SU-DHL-6 (cell line): Measurements from ENCODE around the gene WDR4.

ENCODE experiments used
- H2AFZ ChIP-seq: fragments of 200-600 bp; sonication (generic); 2 replicates; pipeline ENCODE4 v1.6.1; 2014; ENCODE audit warnings: low read depth, mild to moderate bottlenecking, moderate library complexity, mixed read lengths, antibody characterized with exemption, low read length; ENCODE audit not compliant: severe bottlenecking
- H3F3A ChIP-seq: fragments of 200-600 bp; shearing (Covaris generic); 2 replicates; pipeline ENCODE4 v1.6.0; 2016; ENCODE audit warnings: antibody characterized with exemption, mild to moderate bottlenecking; ENCODE audit not compliant: insufficient read depth
- H3K27ac ChIP-seq: fragments of 200-600 bp; sonication (generic); 2 replicates; pipeline ENCODE4 v1.5.1; 2016; ENCODE audit warnings: low read depth, mild to moderate bottlenecking, low read length, moderate library complexity, mixed read lengths
- H3K27me3 ChIP-seq: fragments of 200-600 bp; sonication (generic), shearing (Covaris generic); 2 replicates; pipeline ENCODE4 v1.6.0; 2014; ENCODE audit warnings: mild to moderate bottlenecking, low read length
- H3K36me3 ChIP-seq: fragments of 200-600 bp; sonication (generic); 2 replicates; pipeline ENCODE4 v1.6.1; 2014; ENCODE audit warnings: mild to moderate bottlenecking, low read length, mixed read lengths
- H3K4me2 ChIP-seq: fragments of 300-600, 200-600 bp; shearing (Covaris generic), sonication (generic); 2 replicates; pipeline ENCODE4 v1.6.0; 2014; ENCODE audit warnings: low read length, low read depth, mild to moderate bottlenecking; ENCODE audit not compliant: poor library complexity, severe bottlenecking
- H3K4me3 ChIP-seq: fragments of 200-600 bp; sonication (generic); 2 replicates; pipeline ENCODE4 v1.5.1; 2014; ENCODE audit warnings: antibody characterized with exemption, low read length, mild to moderate bottlenecking, mixed read lengths; ENCODE audit not compliant: insufficient read depth, poor library complexity, severe bottlenecking
- H3K79me2 ChIP-seq: fragments of 200-600 bp; sonication (generic); 2 replicates; pipeline ENCODE4 v1.6.1; 2014; ENCODE audit warnings: mild to moderate bottlenecking, low read length, moderate library complexity; ENCODE audit not compliant: insufficient read depth
- H3K9ac ChIP-seq: fragments of 200-600 bp; sonication (generic); 2 replicates; pipeline ENCODE4 v1.7.0; 2014; ENCODE audit warnings: mild to moderate bottlenecking, low read length
- H3K9me2 ChIP-seq: fragments of 200-600 bp; sonication (generic); replicated peaks from 2 replicates; pipeline ENCODE4 v1.6.1; 2014; ENCODE audit warnings: low read length; ENCODE audit not compliant: insufficient read depth
- H3K9me3 ChIP-seq: fragments of 200-600 bp; sonication (generic); 2 replicates; pipeline ENCODE4 v1.6.1; 2014; ENCODE audit warnings: low read length, mixed read lengths; ENCODE audit not compliant: insufficient read depth
- H4K20me1 ChIP-seq: fragments of 200-600 bp; sonication (generic); 2 replicates; pipeline ENCODE4 v1.6.1; 2014; ENCODE audit warnings: low read depth, mild to moderate bottlenecking, antibody characterized with exemption, low read length, moderate library complexity, mixed read lengths
- EZH2phosphoT487 ChIP-seq: fragments of 200-600 bp; sonication (generic), shearing (Covaris generic); conservative IDR thresholded peaks from 2 replicates; pipeline ENCODE4 v1.6.1; 2018; ENCODE audit warnings: mild to moderate bottlenecking, antibody characterized with exemption, low read length, moderate library complexity, mixed read lengths
- TF ChIP-seq, protein P1 (sequence below): fragments of 200-600 bp; sonication (generic); IDR thresholded peaks from one replicate; pipeline ENCODE4 v1.5.1; 2017; ENCODE audit warnings: antibody characterized with exemption, mild to moderate bottlenecking, low read length, moderate library complexity; ENCODE audit not compliant: insufficient read depth, poor library complexity, severe bottlenecking

WDR4 gene

GRCh38 chr21:42855171-42855936 lies 24.0 kb downstream of the WDR4 start:
- TF ChIP-seq EZH2phosphoT487, result no peak
- TF ChIP-seq, protein P1, sequence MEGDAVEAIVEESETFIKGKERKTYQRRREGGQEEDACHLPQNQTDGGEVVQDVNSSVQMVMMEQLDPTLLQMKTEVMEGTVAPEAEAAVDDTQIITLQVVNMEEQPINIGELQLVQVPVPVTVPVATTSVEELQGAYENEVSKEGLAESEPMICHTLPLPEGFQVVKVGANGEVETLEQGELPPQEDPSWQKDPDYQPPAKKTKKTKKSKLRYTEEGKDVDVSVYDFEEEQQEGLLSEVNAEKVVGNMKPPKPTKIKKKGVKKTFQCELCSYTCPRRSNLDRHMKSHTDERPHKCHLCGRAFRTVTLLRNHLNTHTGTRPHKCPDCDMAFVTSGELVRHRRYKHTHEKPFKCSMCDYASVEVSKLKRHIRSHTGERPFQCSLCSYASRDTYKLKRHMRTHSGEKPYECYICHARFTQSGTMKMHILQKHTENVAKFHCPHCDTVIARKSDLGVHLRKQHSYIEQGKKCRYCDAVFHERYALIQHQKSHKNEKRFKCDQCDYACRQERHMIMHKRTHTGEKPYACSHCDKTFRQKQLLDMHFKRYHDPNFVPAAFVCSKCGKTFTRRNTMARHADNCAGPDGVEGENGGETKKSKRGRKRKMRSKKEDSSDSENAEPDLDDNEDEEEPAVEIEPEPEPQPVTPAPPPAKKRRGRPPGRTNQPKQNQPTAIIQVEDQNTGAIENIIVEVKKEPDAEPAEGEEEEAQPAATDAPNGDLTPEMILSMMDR, result no peak
- 0 out of 2 replicates have a peak, but pooled peaks cover 2% of the 10 kb centered on the region for H4K20me1 ChIP-seq

DNA sequence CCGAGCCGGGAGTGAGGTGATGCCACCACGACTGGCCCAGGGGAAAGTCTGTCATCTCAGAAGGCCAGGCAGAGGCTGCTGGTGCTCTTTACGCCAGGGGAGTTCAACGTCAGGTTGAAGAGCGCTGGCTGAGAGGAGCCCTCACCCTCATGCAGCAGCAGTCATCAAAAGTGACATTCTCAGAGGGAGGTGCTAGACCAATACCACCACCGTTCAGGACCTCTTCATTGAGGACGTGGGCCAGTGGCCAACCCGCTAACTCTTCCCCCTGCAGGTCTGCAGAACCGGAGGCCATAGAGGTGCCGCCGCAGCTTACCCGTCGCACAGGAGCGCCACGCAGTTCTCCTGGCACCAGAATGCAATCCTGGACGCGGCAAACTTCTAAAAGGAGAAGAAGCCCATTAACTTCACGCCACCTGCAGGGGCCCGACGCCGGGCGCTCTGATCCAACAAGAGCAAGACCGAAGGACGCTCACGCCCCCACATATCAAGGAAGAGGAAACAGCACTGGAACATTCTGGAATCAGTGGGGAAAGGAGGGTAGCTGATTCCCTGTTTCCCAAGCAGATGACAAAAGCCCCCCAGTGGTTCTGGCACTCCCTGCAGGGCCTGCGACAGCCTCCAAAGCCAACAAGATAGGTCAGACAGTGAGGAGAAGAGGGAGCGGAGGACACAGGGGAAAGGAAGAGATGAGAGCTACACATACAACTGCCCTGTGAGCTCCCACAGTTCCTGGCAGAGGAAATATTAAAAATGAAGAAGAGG lies 24.9 kb downstream of the WDR4 start:
- H3K9ac ChIP-seq, result no peak overlapping the region
- no peak overlapping the region for H2AFZ ChIP-seq
- TF ChIP-seq EZH2phosphoT487, result no peak
- TF ChIP-seq, protein P1, result no peak
- no peak overlapping the region for H3K4me2 ChIP-seq
- no peaks in the 10 kb centered on the region for H3K27me3 ChIP-seq
- H3F3A ChIP-seq, result no peaks in the 10 kb centered on the region
- no peaks in the 10 kb centered on the region for H3K9me2 ChIP-seq
- H3K9me3 ChIP-seq, result no peaks in the 10 kb centered on the region
- H3K4me3 ChIP-seq, result no peak overlapping the region
- no peak overlapping the region for H3K27ac ChIP-seq
- peaks cover 2% of the 10 kb centered on the region; the same call in 1 of the 2 replicates for H4K20me1 ChIP-seq
- H3K36me3 ChIP-seq, result peaks cover 12% of the 10 kb centered on the region; the same call in 1 of the 2 replicates
- peaks cover 29% of the 10 kb centered on the region for H3K79me2 ChIP-seq

More at GRCh38 chr21:42855171-42855936, 24.0 kb downstream of the WDR4 start:
- Histone ChIP-seq H3K27ac (no peak overlapping the region), H3K79me2 (peaks cover 31% of the 10 kb centered on the region), H3K9ac (no peak overlapping the region), H3K9me2 (no peaks in the 10 kb centered on the region), H3K27me3 (no peaks in the 10 kb centered on the region), H3F3A (no peaks in the 10 kb centered on the region), H3K9me3 (no peaks in the 10 kb centered on the region), H2AFZ (no peak overlapping the region), H3K4me3 (no peak overlapping the region), H3K36me3 (peaks cover 12% of the 10 kb centered on the region; the same call in 1 of the 2 replicates), H3K4me2 (no peak overlapping the region)

DNA sequence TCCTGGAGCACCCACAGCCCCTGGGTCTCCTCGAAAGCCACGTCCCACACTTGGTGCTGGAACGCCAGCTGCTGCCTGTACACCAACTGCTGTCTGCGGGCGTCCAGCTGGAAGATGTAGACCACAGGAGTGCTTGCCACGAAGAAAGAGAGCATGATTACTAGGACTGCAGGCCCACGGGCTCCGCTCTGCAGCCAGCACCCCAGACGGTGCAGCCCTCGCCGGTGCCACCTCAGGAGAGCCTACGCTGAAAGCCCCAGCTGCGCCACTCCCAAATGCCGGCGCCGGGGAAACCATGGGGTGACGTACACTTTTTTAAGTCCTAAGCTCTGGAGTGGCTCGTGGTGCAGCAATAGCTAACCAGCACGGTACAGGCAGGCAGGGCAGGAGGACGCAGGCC lies 25.7 kb downstream of the WDR4 start:
- H3K4me2 ChIP-seq, result no peak overlapping the region
- H3K27ac ChIP-seq, result no peak overlapping the region
- no peaks in the 10 kb centered on the region for H3F3A ChIP-seq
- H2AFZ ChIP-seq, result no peak overlapping the region
- H3K9me2 ChIP-seq, result no peaks in the 10 kb centered on the region
- H3K79me2 ChIP-seq, result peaks cover 28% of the 10 kb centered on the region
- no peaks in the 10 kb centered on the region for H3K27me3 ChIP-seq
- H3K9ac ChIP-seq, result no peak overlapping the region
- peaks cover 11% of the 10 kb centered on the region; the same call in 1 of the 2 replicates for H3K36me3 ChIP-seq
- TF ChIP-seq, protein P1, result no peak
- no peak for TF ChIP-seq EZH2phosphoT487
- no peak overlapping the region for H3K4me3 ChIP-seq
- no peaks in the 10 kb centered on the region for H3K9me3 ChIP-seq
- peaks cover 2% of the 10 kb centered on the region; the same call in 1 of the 2 replicates for H4K20me1 ChIP-seq
